K562 (cell line): ENCODE measurements around the gene TMEM39A. TPM values are rescaled to one million over a fixed set of nuclear protein-coding genes. Genes with fewer than 3 reads are reported as not detected.

Experiments
- ATAC-seq: fragments of 200-7000 bp; cut with Tn5 transposase; 3 replicates; pipeline ENCODE4 v1.9.1; 2020; ENCODE audit warnings: moderate library complexity
- BruUV-seq: library from RNA; stranded (reverse); fragments of 400-500 nt; replicated peaks from 2 replicates; lab custom pipeline; 2021; lab: Mats Ljungman, UMichigan
- CTCF ChIA-PET: fragments of 300-600 bp; formaldehyde crosslinking; extraction: SDS; loops from one replicate; lab custom pipeline; 2021; ENCODE audit warnings: low intra/inter-chr PET ratio; lab: Yijun Ruan, JAX
- POLR2A ChIA-PET: fragments of 300-600, 350-650 bp; sonication (Branson Sonifier 250); formaldehyde crosslinking; extraction: SDS; loops from one replicate; lab custom pipeline; 2021; ENCODE audit warnings: antibody characterized with exemption, inconsistent platforms; lab: Yijun Ruan, JAX
- DNase-seq, 4 experiments: peaks; one replicate each; pipeline versions ENCODE4 v3.0.0 to v3.0.0-alpha.2; 2011 to 2018; ENCODE audit warnings: low spot score in 3 of 4, mixed read lengths in 3 of 4; ENCODE audit errors: extremely low read depth in 1 of 4
- FAIRE-seq: peaks from 2 replicates; lab custom pipeline; 2011; peaks lifted over from hg19 to GRCh38; lab: Jason Lieb, UNC
- H2AFZ ChIP-seq: 2 replicates; pipeline ENCODE4 v1.6.0; 2011; ENCODE audit warnings: low read depth, low read length, control low read depth, inconsistent platforms
- H3K27ac ChIP-seq: fragments of 200-600 bp; 3 replicates; pipeline ENCODE4 v1.8.0; 2011; ENCODE audit warnings: low read depth, mild to moderate bottlenecking, control low read depth, inconsistent platforms, low read length, moderate library complexity, mixed read lengths; ENCODE audit errors: extremely low read depth
- H3K27me3 ChIP-seq, 2 experiments: fragments of 300-600 bp in 1 of 2; 2 replicates in 1 of 2; 3 replicates in 1 of 2; pipeline versions ENCODE4 v1.6.0 to v1.8.0; 2011; ENCODE audit warnings: inconsistent platforms in 2 of 2, low read length in 2 of 2, mild to moderate bottlenecking in 1 of 2, mixed read lengths in 1 of 2, moderate library complexity in 1 of 2; ENCODE audit not compliant: control insufficient read depth in 2 of 2, insufficient read depth in 2 of 2
- H3K36me3 ChIP-seq: fragments of 300-600 bp; 3 replicates; pipeline ENCODE4 v1.8.0; 2011; ENCODE audit warnings: mild to moderate bottlenecking, low read length, inconsistent platforms; ENCODE audit not compliant: control insufficient read depth, insufficient read depth
- H3K4me1 ChIP-seq, 2 experiments: fragments of 200-600 bp in 1 of 2; replicated peaks in 1 of 2; 2 replicates in 1 of 2; 3 replicates in 1 of 2; pipeline versions ENCODE4 v1.5.1 to v1.8.0; 2011; ENCODE audit warnings: inconsistent platforms in 2 of 2, low read length in 2 of 2, mild to moderate bottlenecking in 1 of 2, mixed read lengths in 1 of 2, moderate library complexity in 1 of 2; ENCODE audit not compliant: control insufficient read depth in 2 of 2, insufficient read depth in 2 of 2
- H3K4me2 ChIP-seq: 2 replicates; pipeline ENCODE4 v1.6.1; 2011; ENCODE audit warnings: low read length, control low read depth, inconsistent platforms, mixed read lengths; ENCODE audit not compliant: insufficient read depth
- H3K4me3 ChIP-seq: fragments of 200-600 bp; sonication (generic), shearing (Covaris generic); 2 replicates; pipeline ENCODE4 v1.5.1; 2016; ENCODE audit warnings: control low read depth, inconsistent platforms
- H3K79me2 ChIP-seq: fragments of 200-600 bp; 3 replicates; pipeline ENCODE4 v1.8.0; 2011; ENCODE audit warnings: low read length, inconsistent platforms; ENCODE audit not compliant: control insufficient read depth, insufficient read depth
- H3K9ac ChIP-seq, 2 experiments: 2 replicates each; pipeline versions ENCODE4 v1.6.0 to v1.6.1; 2011; ENCODE audit warnings: low read depth in 2 of 2, low read length in 2 of 2, control low read depth in 1 of 2, inconsistent platforms in 1 of 2, mild to moderate bottlenecking in 1 of 2, mixed read lengths in 1 of 2; ENCODE audit not compliant: insufficient read depth in 1 of 2
- H3K9me1 ChIP-seq: one replicate; pipeline ENCODE4 v1.6.0; 2011; ENCODE audit warnings: inconsistent platforms, mild to moderate bottlenecking, low read length, moderate library complexity; ENCODE audit not compliant: control insufficient read depth, insufficient read depth
- H3K9me3 ChIP-seq: replicated peaks from 2 replicates; pipeline ENCODE4 v1.5.1; 2011; ENCODE audit warnings: low read depth, low read length, inconsistent platforms; ENCODE audit not compliant: control insufficient read depth, insufficient read depth
- H4K20me1 ChIP-seq: replicated peaks from 2 replicates; pipeline ENCODE4 v1.6.1; 2011; ENCODE audit warnings: low read length, inconsistent platforms, mixed read lengths; ENCODE audit not compliant: control insufficient read depth, insufficient read depth
- BRD9 ChIP-seq: fragments of 450-650 bp; IDR thresholded peaks from 2 replicates; pipeline ENCODE4 v1.6.1; 2018; ENCODE audit warnings: low read depth; ENCODE audit not compliant: partially characterized antibody
- E4F1 ChIP-seq: fragments of 250-450 bp; sonication (Bioruptor Pico); IDR thresholded peaks from 2 replicates; pipeline ENCODE4 v1.5.0; 2021; ENCODE audit warnings: mild to moderate bottlenecking, borderline replicate concordance
- FOSL1 ChIP-seq: fragments of 200-800 bp; sonication (Bioruptor generic); conservative IDR thresholded peaks from 2 replicates; pipeline ENCODE4 v1.6.1; 2016; ENCODE audit warnings: missing genetic modification characterization, missing compliant biosample characterization
- HMBOX1 ChIP-seq: sonication (generic); IDR thresholded peaks from 2 replicates; pipeline ENCODE4 v1.6.1; 2016
- HMGN3 ChIP-seq: IDR thresholded peaks from 2 replicates; pipeline ENCODE4 v1.6.1; 2011; ENCODE audit warnings: borderline replicate concordance, low read depth, mild to moderate bottlenecking, mixed read lengths, low read length; ENCODE audit not compliant: insufficient read length; ENCODE audit errors: extremely low read depth
- MAFF ChIP-seq: IDR thresholded peaks from 2 replicates; pipeline ENCODE4 v1.6.1; 2012; ENCODE audit warnings: low read length, improper control_type of control experiment
- MYC ChIP-seq, 2 experiments: fragments of 250-450 bp in 1 of 2; sonication (Bioruptor Pico) in 1 of 2; IDR thresholded peaks; 2 replicates each; pipeline versions ENCODE4 v1.5.1 to v1.6.1; 2012 to 2021; ENCODE audit warnings: low read depth in 2 of 2, borderline replicate concordance in 1 of 2, improper control_type of control experiment in 1 of 2, low read length in 1 of 2, mild to moderate bottlenecking in 1 of 2, moderate library complexity in 1 of 2
- NCOA1 ChIP-seq: fragments of 450-650 bp; IDR thresholded peaks from 2 replicates; pipeline ENCODE4 v1.6.1; 2016; ENCODE audit warnings: low read depth
- NCOR1 ChIP-seq: fragments of 450-650 bp; IDR thresholded peaks from 2 replicates; pipeline ENCODE4 v1.6.1; 2016; ENCODE audit warnings: mild to moderate bottlenecking, moderate library complexity
- PKNOX1 ChIP-seq: fragments of 450-650 bp; IDR thresholded peaks from 2 replicates; pipeline ENCODE4 v1.6.1; 2016
- PTBP1 ChIP-seq: fragments of 200-400 bp; formaldehyde crosslinking; IDR thresholded peaks from 2 replicates; pipeline ENCODE4 v1.6.1; 2017; ENCODE audit warnings: low read depth, low read length
- SNIP1 ChIP-seq: fragments of 450-650 bp; IDR thresholded peaks from 2 replicates; pipeline ENCODE4 v1.7.1; 2017; ENCODE audit warnings: low read depth, mild to moderate bottlenecking
- TCF3 ChIP-seq: sonication (generic); formaldehyde crosslinking; IDR thresholded peaks from 2 replicates; pipeline ENCODE4 v1.4.0; 2020; ENCODE audit warnings: mild to moderate bottlenecking, missing genetic modification reagents
- ZNF143 ChIP-seq: sonication (generic); formaldehyde crosslinking; IDR thresholded peaks from 2 replicates; pipeline ENCODE4 v1.9.0; 2022; ENCODE audit warnings: mild to moderate bottlenecking, missing genetic modification reagents
- ZNF277 ChIP-seq: fragments of 250-450 bp; sonication (Bioruptor Pico); IDR thresholded peaks from 2 replicates; pipeline ENCODE4 v1.8.0; 2022; ENCODE audit warnings: inconsistent platforms, mild to moderate bottlenecking, moderate library complexity, borderline replicate concordance
- WGBS: fragments of 100-300 bp; shearing (Covaris generic); methylation state at CpG from one replicate; pipeline ENCODE4 v1.1.6; 2016; ENCODE audit warnings: low coverage, mixed read lengths; ENCODE audit not compliant: insufficient coverage; ENCODE audit errors: missing lambda C conversion rate; 5-methylcytosine and 5-hydroxymethylcytosine counted together
- in situ Hi-C: fragments of 300-500 bp; cut with MboI; formaldehyde crosslinking; loops from 4 replicates; pipeline ENCODE4 v1.15.0; 2018; ENCODE audit warnings: inconsistent platforms, mixed read lengths
- intact Hi-C: fragments of 100-400 bp; cut with micrococcal nuclease; formaldehyde crosslinking; loops from 2 replicates; pipeline ENCODE4 v1.14.2; 2022
- polyA plus RNA-seq, 8 experiments: library from polyadenylated mRNA; depleted of rRNA in 4 of 8; stranded (reverse) in 5 of 8; unstranded in 3 of 8; fragments of >200 nt; fragmentation: Nextera tagmentation in 2 of 8; fragmentation: Illumina TruSeq in 1 of 8; extraction: Ambion mirVana in 2 of 8; extraction: Trizol in 1 of 8; gene quantifications; 2 replicates each; pipeline versions ENCODE4 v1.2.1 to v1.2.3, GENCODE V29; 2011 to 2014; ENCODE audit warnings: inconsistent platforms in 1 of 8, missing spikeins in 1 of 8
- total RNA-seq, 7 experiments: library from RNA; depleted of rRNA in 6 of 7; stranded (reverse); fragments of >200 nt in 6 of 7; fragmentation: Illumina TruSeq in 2 of 7; extraction: Trizol in 2 of 7; gene quantifications; 2 replicates each; pipeline versions ENCODE4 v1.2.1 to v1.2.3, GENCODE V29; 2011 to 2021; ENCODE audit warnings: low replicate concordance in 1 of 7

Gene TMEM39A
- total and polyA plus RNA-seq, 9 of the 15 experiments (the other 6 are each of a cell fraction or from before 2014, with no cell fraction given): 12.0 to 41.5 (median 15.4) TPM

- peak; percentile 44; the same call in 1 of the 2 replicates for TF ChIP-seq HMBOX1
- TF ChIP-seq PTBP1: no peak
- TF ChIP-seq MYC (IDR thresholded peaks at IDR 0.05; ENCODE audit: low read depth, low read length): peak; percentile 43; the same call in 1 of the 2 replicates
- TF ChIP-seq MYC (CRISPR knock-in tag; IDR thresholded peaks at IDR 0.05; ENCODE audit: borderline replicate concordance, low read depth): no peak
- 0 out of 2 replicates have a peak, but pooled peaks have one; percentile 20 for TF ChIP-seq NCOA1
- peak; percentile 26; the same call in 1 of the 2 replicates for TF ChIP-seq NCOR1
- TF ChIP-seq SNIP1: no peak
- TF ChIP-seq TCF3 (CRISPR knock-in tag): peak; percentile 57
- peak; percentile 91 for TF ChIP-seq PKNOX1
- TF ChIP-seq, all 486 proteins: peak for 30
Observed at GRCh38 chr3:119508172-119508845, 44.9 kb upstream of the TMEM39A start (continued).

GRCh38 chr3:119507404-119507803, 44.0 kb upstream of the TMEM39A start:
- FAIRE-seq: no peak
- Histone ChIP-seq H4K20me1 (no peaks in the 10 kb centered on the region), H3K4me2 (no peak overlapping the region), H3K4me1 (peaks cover 0 to 19% of the 10 kb centered on the region in 2 experiments; a peak in 3 of 5 replicates), H3K27ac (peak overlapping the region; percentile 56), H3K36me3 (peaks cover 73% of the 10 kb centered on the region), H2AFZ (no peak overlapping the region), H3K9ac (peak overlapping the region in 1 of 2 experiments; percentile 37; a peak in 1 of 4 replicates), H3K9me1 (no peaks in the 10 kb centered on the region), H3K79me2 (peaks cover 40% of the 10 kb centered on the region), H3K4me3 (no peak overlapping the region), H3K9me3 (no peaks in the 10 kb centered on the region), H3K27me3 (no peaks in the 10 kb centered on the region)
- DNase-seq: no peak
- ATAC-seq: peak; percentile 61
- 37% methylated on average over 2 of the region's 2 CpGs for WGBS
- BruUV-seq: no TSS peak
- in situ Hi-C loops: no loop called here
- intact Hi-C loops: no loop called here
- ChIA-PET CTCF (no interaction called here), POLR2A (interaction anchor here (1.0 to 1.4 kb wide), 2 partner anchors 9 to 13 kb away, joined by 4 to 12 read pairs; partner anchors contain the start of gene TIMMDC1)
- TF ChIP-seq MAFF (no peak), ZNF277 (CRISPR knock-in tag) (no peak), FOSL1 (peak; percentile 25), ZNF143 (CRISPR knock-in tag) (no peak), BRD9 (no peak), HMGN3 (no peak), E4F1 (CRISPR knock-in tag) (no peak)
